ENCODE data around the gene ST8SIA5.
A peak's percentile ranks its signal among the peaks of the same experiment; 100 is the strongest.

Gene ST8SIA5

GRCh38 chr18:46623541-46623940 is 133.3 kb downstream of the ST8SIA5 start:
- DNase-seq, result peak in 1 of 2 experiments; percentile 18

DNA sequence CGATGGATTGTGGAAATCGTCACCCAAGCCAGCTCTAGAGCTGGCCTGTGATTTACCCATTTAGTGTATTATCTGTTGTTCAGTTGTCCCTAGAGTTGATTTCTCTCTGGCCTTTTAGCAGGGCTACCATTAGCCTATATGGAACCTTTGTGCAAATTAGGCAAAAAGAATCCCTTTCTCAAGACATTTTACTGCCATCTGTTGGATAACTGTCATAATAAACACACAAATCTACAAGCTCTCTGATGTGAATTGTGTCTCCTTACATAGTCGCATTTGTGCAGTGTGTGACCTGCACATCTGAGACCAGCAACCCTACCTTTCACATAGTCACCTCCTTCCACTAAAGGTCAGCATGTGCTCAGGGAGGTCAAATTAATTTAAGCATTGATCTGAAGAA is 133.9 kb downstream of the ST8SIA5 start:
- no peak for DNase-seq

- DNase-seq, result no peak
Measured at GRCh38 chr18:46622451-46622850, 134.4 kb downstream of the ST8SIA5 start.

GRCh38 chr18:46621871-46622270 is 135.0 kb downstream of the ST8SIA5 start:
- DNase-seq, result no peak

DNA sequence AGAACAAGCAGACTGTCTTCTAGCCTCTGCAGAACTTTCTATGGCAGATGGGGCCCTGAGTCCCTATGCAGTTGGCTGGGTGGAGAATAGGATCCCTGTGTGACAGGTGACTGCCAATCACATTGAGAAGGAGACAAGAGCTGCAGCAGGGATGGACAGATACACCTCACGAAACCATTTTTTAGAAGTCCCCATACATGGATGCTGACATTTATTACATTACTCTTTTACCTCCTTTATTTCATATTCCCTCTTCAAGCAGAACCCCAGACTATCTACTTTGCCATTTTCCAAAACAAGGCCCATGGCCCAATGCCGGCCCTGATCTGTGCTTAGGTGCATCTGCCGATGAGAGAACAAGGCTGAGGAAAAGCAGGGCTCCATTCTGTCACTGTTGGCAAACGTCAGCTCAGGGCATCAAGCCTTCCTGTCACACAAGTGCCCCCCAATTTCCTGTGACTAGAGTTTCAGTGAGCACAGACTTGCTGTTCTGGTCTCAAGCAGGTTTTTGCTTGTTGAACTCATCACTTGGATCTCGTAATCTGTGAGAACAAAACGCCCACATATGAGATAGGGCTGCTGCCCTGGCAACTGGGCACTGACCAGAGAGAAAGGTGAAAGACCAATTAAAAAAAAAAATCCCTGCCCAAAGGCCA is 135.6 kb downstream of the ST8SIA5 start:
- no peak for DNase-seq

DNA sequence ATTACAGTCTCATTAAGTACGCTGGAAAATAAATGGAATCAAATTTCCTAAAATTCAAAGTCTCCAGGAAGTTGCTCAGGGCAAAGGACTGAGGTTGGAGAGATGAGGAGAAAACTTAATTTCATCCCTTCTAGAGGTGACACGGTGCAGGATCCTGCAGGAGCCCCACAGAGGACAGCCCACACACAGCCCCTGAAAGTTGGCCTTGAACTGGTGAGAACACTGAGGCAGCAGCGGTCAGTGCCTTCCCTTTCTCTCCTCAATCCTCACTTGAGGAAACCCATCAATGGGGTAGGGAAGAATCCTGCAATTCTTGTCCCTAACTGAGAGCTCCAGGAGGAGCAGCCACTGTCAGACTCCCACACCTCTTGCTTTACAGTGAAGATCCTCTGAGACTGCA is 137.3 kb downstream of the ST8SIA5 start:
- no peak for DNase-seq
